ENCODE results near the gene SRGAP3. TPM values are rescaled to one million over a fixed set of nuclear protein-coding genes. Genes with fewer than 3 reads are reported as not detected.
"Not testable (repeated sequence)": the region's sequence is repeated elsewhere in the genome, so short reads cannot be mapped to it uniquely, and the experiment has no call there.

SRGAP3 gene
- total RNA-seq, 4 donors from 2014 or later: 14.7 to 58.9 (median 18.7) TPM

- Histone ChIP-seq H3K27ac (no peak overlapping the region), H3K4me1 (no peaks in the 10 kb centered on the region), H3K4me3 (replicated peaks in 1 of 3) (no peak overlapping the region), H3K27me3 (no peaks in the 10 kb centered on the region), H3K9me3 (no peaks in the 10 kb centered on the region), H3K36me3 (no peaks in the 10 kb centered on the region)
- DNase-seq: no peak
- TF ChIP-seq CTCF (IDR thresholded peaks at IDR 0.05): no peak
- TF ChIP-seq POLR2A (IDR thresholded peaks at IDR 0.05): no peak
- intact Hi-C loops (cut with DNase I): no loop called here
- 88 to 92% methylated on average over 3 of the region's 3 CpGs for WGBS, 2 donors
These were observed 43.6 kb upstream of the SRGAP3 start for GRCh38 chr3:9293076-9293475.

GRCh38 chr3:9292516-9292915 lies 43.1 kb upstream of the SRGAP3 start:
- no peaks in the 10 kb centered on the region for H3K4me1 ChIP-seq
- 89 to 95% methylated on average over 2 of the region's 2 CpGs for WGBS, 2 donors

GRCh38 chr3:9291821-9292410 lies 42.5 kb upstream of the SRGAP3 start:
- DNase-seq: no peak
- WGBS, 2 donors: 70 to 74% methylated on average over 6 of the region's 6 CpGs
- Histone ChIP-seq H3K36me3 (no peaks in the 10 kb centered on the region), H3K27me3 (no peaks in the 10 kb centered on the region), H3K4me3 (replicated peaks in 1 of 3) (no peak overlapping the region), H3K4me1 (no peaks in the 10 kb centered on the region), H3K9me3 (no peaks in the 10 kb centered on the region), H3K27ac (no peak overlapping the region)
- TF ChIP-seq CTCF (IDR thresholded peaks at IDR 0.05) (no peak), POLR2A (IDR thresholded peaks at IDR 0.05) (no peak)
- intact Hi-C loops (cut with DNase I): no loop called here

More at GRCh38 chr3:9292516-9292915, 43.1 kb upstream of the SRGAP3 start:
- Histone ChIP-seq H3K36me3 (no peaks in the 10 kb centered on the region), H3K4me3 (replicated peaks in 1 of 3) (no peak overlapping the region), H3K27ac (no peak overlapping the region), H3K27me3 (no peaks in the 10 kb centered on the region), H3K9me3 (no peaks in the 10 kb centered on the region)
- TF ChIP-seq CTCF (IDR thresholded peaks at IDR 0.05) (no peak), POLR2A (IDR thresholded peaks at IDR 0.05) (no peak)
- intact Hi-C loops (cut with DNase I): no loop called here
- DNase-seq: no peak

- WGBS, 2 donors: 85 to 90% methylated on average over 2 of the region's 2 CpGs
- DNase-seq: no peak
- no peaks in the 10 kb centered on the region for H3K9me3 ChIP-seq
- H3K27me3 ChIP-seq: no peaks in the 10 kb centered on the region
- no peaks in the 10 kb centered on the region for H3K4me1 ChIP-seq
- H3K4me3 ChIP-seq (replicated peaks in 1 of 3): no peak overlapping the region
- TF ChIP-seq CTCF (IDR thresholded peaks at IDR 0.05) (no peak), POLR2A (IDR thresholded peaks at IDR 0.05) (no peak)
- H3K27ac ChIP-seq: no peak overlapping the region
- no peaks in the 10 kb centered on the region for H3K36me3 ChIP-seq
- intact Hi-C loops (cut with DNase I): no loop called here
These were observed 41.1 kb upstream of the SRGAP3 start for GRCh38 chr3:9290566-9290965.

GRCh38 chr3:9281533-9281932 lies 32.1 kb upstream of the SRGAP3 start:
- 81 to 83% methylated on average over 8 of the region's 8 CpGs for WGBS, 2 donors
- DNase-seq; H3K27me3 ChIP-seq; H3K4me3 ChIP-seq (replicated peaks in 1 of 3); H3K9me3 ChIP-seq; intact Hi-C loops (cut with DNase I); H3K36me3 ChIP-seq: not testable (repeated sequence)
- H3K4me1 ChIP-seq: peaks cover 31 to 42% of the 10 kb centered on the region in 2 donors
- peak overlapping the region in 2 of 3 donors; percentile 18 to 20 for H3K27ac ChIP-seq
